Central memory CD8-positive, alpha-beta T cell (primary cell): ENCODE data around the gene GABRB1.

Experiments
- ATAC-seq: fragments of 150-1000 bp; cut with Tn5 transposase; replicated peaks from 2 replicates; pipeline ENCODE4 v1.10.0; 2022; ENCODE audit warnings: mild to moderate bottlenecking, moderate FRiP score, moderate number of reproducible peaks; ENCODE audit not compliant: poor library complexity, severe bottlenecking; ENCODE audit errors: extremely low read depth
- DNase-seq, 2 donors: peaks; one replicate each; pipeline ENCODE4 v3.0.0; 2021; ENCODE audit warnings: low spot score in 2 of 2
- H3K27ac Mint-ChIP-seq: one replicate; pipeline ENCODE4 v1.8.0; 2022; ENCODE audit warnings: low read depth, mild to moderate bottlenecking, moderate library complexity, mixed read lengths
- H3K27me3 Mint-ChIP-seq: one replicate; pipeline ENCODE4 v1.8.0; 2022; ENCODE audit warnings: mixed read lengths
- H3K36me3 Mint-ChIP-seq: one replicate; pipeline ENCODE4 v1.8.0; 2022; ENCODE audit warnings: mild to moderate bottlenecking, moderate library complexity, mixed read lengths; ENCODE audit not compliant: insufficient read depth
- H3K4me1 Mint-ChIP-seq: one replicate; pipeline ENCODE4 v1.8.0; 2022; ENCODE audit warnings: mixed read lengths
- H3K4me3 Mint-ChIP-seq: one replicate; pipeline ENCODE4 v1.8.0; 2022; ENCODE audit warnings: mild to moderate bottlenecking, moderate library complexity, mixed read lengths
- H3K9me3 Mint-ChIP-seq: one replicate; pipeline ENCODE4 v1.8.0; 2022; ENCODE audit warnings: mixed read lengths

The GABRB1 gene

GRCh38 chr4:47463235-47463956 is 432.0 kb downstream of the GABRB1 start, which contains the start of gene COMMD8:
Gene COMMD8 (minus strand): TSS chr4:47463702. CDS start chr4:47463651, 51 bp downstream.
- peak within 1 kb of the TSS; percentile 90 for H3K4me3 Mint-ChIP-seq
- peak within 1 kb of the TSS; percentile 89 for H3K27ac Mint-ChIP-seq
- peaks cover 14% of the 10 kb centered on the region for H3K36me3 Mint-ChIP-seq
- no peaks in the 10 kb centered on the region for H3K9me3 Mint-ChIP-seq
- DNase-seq (peak; percentile 96 to 98), ATAC-seq (peak; percentile 93)
- H3K4me1 Mint-ChIP-seq = peaks cover 21% of the 10 kb centered on the region
- peaks cover 1% of the 10 kb centered on the region for H3K27me3 Mint-ChIP-seq

DNA sequence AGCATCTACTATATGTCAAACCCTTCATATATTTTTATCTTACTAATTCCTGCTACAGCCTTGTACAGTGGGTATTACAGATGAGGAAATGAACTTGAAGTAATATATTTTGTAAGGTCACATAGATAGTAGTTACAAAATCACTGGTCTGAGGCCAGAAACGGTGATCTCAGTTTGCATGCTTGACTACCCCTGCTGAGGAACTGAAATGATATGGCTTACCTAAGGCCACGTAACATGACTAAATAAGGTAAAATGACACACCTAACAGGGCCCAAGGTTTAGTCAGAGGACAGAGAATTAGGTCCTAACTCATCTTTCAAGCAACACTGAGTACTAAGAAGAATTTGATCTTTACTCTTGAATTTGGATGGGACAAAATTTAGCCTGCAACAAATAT is 433.6 kb downstream of the GABRB1 start:
- Mint-ChIP-seq H3K4me3 (no peak overlapping the region), H3K36me3 (peaks cover 6% of the 10 kb centered on the region), H3K27me3 (peaks cover 11% of the 10 kb centered on the region), H3K9me3 (no peaks in the 10 kb centered on the region), H3K4me1 (peaks cover 21% of the 10 kb centered on the region), H3K27ac (no peak overlapping the region)
- no peak for ATAC-seq
- DNase-seq = no peak

GRCh38 chr4:47466056-47466785 is 434.9 kb downstream of the GABRB1 start:
- no peak for DNase-seq
- peaks cover 11% of the 10 kb centered on the region for H3K27me3 Mint-ChIP-seq
- H3K36me3 Mint-ChIP-seq = peaks cover 6% of the 10 kb centered on the region
- ATAC-seq = no peak
- H3K4me1 Mint-ChIP-seq = peaks cover 13% of the 10 kb centered on the region
- H3K4me3 Mint-ChIP-seq = no peak overlapping the region
- no peaks in the 10 kb centered on the region for H3K9me3 Mint-ChIP-seq
- no peak overlapping the region for H3K27ac Mint-ChIP-seq

DNA sequence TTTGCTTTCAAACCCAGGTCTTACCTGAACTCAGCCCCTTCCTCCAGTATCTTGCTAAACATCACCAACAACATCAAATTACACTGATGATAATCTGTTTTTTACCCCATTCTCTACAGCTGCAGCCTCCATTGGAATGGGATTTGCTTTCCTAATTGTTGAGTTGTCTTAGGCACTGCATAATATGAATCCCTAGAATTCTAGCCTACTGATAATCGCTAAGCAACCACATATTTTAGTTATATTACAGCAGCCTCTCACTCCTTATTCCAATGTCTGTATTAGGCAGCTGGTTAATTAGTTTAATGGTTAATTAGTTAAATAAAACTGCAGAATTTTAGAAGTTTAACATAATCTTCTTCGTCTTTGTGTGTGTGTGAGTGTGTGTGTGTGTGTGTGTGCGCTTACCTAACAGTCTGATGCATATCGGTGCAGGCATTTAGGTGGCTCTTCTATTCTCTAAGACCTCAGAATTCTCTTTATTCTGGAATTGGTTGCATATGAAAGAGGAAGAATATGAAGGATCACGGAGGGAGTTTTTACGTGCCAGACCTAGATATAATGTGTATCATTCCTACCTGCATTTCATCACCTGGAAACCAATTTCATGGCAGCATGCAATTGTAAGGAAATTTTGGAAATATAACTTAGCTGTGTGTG is 437.5 kb downstream of the GABRB1 start:
- Mint-ChIP-seq H3K36me3 (peaks cover 2% of the 10 kb centered on the region), H3K4me3 (no peak overlapping the region), H3K27me3 (peaks cover 22% of the 10 kb centered on the region), H3K27ac (no peak overlapping the region), H3K9me3 (no peaks in the 10 kb centered on the region), H3K4me1 (no peaks in the 10 kb centered on the region)
- no peak for DNase-seq
- no peak for ATAC-seq

- Mint-ChIP-seq H3K9me3 (no peaks in the 10 kb centered on the region), H3K27ac (no peak overlapping the region), H3K36me3 (peaks cover 2% of the 10 kb centered on the region), H3K4me3 (no peak overlapping the region), H3K27me3 (peaks cover 22% of the 10 kb centered on the region), H3K4me1 (no peaks in the 10 kb centered on the region)
- no peak for ATAC-seq
- DNase-seq = no peak
Observed at GRCh38 chr4:47469951-47470350, 438.6 kb downstream of the GABRB1 start.

- Mint-ChIP-seq H3K27ac (no peak overlapping the region), H3K4me1 (no peaks in the 10 kb centered on the region), H3K4me3 (no peak overlapping the region), H3K9me3 (no peaks in the 10 kb centered on the region), H3K27me3 (peaks cover 22% of the 10 kb centered on the region), H3K36me3 (peaks cover 2% of the 10 kb centered on the region)
- DNase-seq (no peak), ATAC-seq (no peak)
Observed at GRCh38 chr4:47471064-47471463, 439.7 kb downstream of the GABRB1 start.

GRCh38 chr4:47471591-47471990 is 440.2 kb downstream of the GABRB1 start:
- Mint-ChIP-seq H3K36me3 (peaks cover 2% of the 10 kb centered on the region), H3K27me3 (peaks cover 22% of the 10 kb centered on the region)
- no peak for ATAC-seq

DNA sequence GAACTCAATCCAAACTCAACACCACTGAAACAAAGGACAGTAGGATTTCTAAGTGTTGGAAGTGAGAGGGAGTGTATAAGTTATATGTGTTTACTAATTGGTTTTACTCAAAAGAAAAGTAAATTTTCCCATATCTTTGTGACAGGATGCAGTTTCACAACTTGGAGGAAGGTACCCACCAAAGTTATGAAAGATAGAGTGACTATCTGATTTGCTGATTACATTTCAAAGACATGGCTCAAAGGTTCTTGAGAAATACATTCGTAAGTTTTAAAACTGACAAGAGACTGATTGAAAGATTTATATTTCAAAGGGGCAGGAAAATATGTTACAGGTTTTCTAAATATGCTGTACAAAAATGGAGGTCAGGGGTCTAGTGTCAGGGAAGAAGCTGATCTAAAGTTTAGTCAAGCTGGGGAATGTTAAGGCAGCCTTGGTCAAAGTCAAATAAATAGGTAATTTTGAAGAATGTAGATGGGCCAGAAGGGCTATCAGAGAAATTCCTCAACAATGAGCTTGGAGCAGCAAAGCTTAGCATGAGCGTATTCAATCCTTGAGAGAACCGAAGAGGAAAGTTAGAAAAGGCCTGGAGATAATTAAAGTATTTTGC is 441.9 kb downstream of the GABRB1 start:
- Mint-ChIP-seq H3K4me3 (no peak overlapping the region), H3K9me3 (no peaks in the 10 kb centered on the region), H3K27me3 (peaks cover 22% of the 10 kb centered on the region), H3K27ac (no peak overlapping the region), H3K4me1 (no peaks in the 10 kb centered on the region), H3K36me3 (peaks cover 2% of the 10 kb centered on the region)
- DNase-seq = no peak
- ATAC-seq = no peak

More at GRCh38 chr4:47471591-47471990, 440.2 kb downstream of the GABRB1 start:
- Mint-ChIP-seq H3K4me1 (no peaks in the 10 kb centered on the region), H3K4me3 (no peak overlapping the region), H3K27ac (no peak overlapping the region), H3K9me3 (no peaks in the 10 kb centered on the region)
- DNase-seq = no peak

- Mint-ChIP-seq H3K27ac (no peak overlapping the region), H3K36me3 (peaks cover 2% of the 10 kb centered on the region), H3K27me3 (peaks cover 11% of the 10 kb centered on the region), H3K9me3 (no peaks in the 10 kb centered on the region), H3K4me3 (no peak overlapping the region), H3K4me1 (no peaks in the 10 kb centered on the region)
- DNase-seq (no peak), ATAC-seq (no peak)
Observed at GRCh38 chr4:47474799-47475198, 443.4 kb downstream of the GABRB1 start.

- Mint-ChIP-seq H3K27me3 (peaks cover 11% of the 10 kb centered on the region), H3K27ac (no peak overlapping the region), H3K4me3 (no peak overlapping the region), H3K36me3 (peaks cover 2% of the 10 kb centered on the region), H3K4me1 (no peaks in the 10 kb centered on the region), H3K9me3 (no peaks in the 10 kb centered on the region)
- ATAC-seq (no peak), DNase-seq (no peak)
Observed at GRCh38 chr4:47475411-47475810, 444.0 kb downstream of the GABRB1 start.
